ENCODE results near the gene POLH.

POLH gene

GRCh38 chr6:43606019-43606418 is 30.0 kb downstream of the POLH start:
- no peak for DNase-seq (ENCODE audit: low spot score)

- peak; percentile 88 for DNase-seq (ENCODE audit: low spot score)
These were observed 32.4 kb downstream of the POLH start for GRCh38 chr6:43608310-43608763.

GRCh38 chr6:43608807-43609206 is 32.8 kb downstream of the POLH start:
- no peak for DNase-seq (ENCODE audit: low spot score)

- DNase-seq (ENCODE audit: low spot score): no peak
These were observed 33.4 kb downstream of the POLH start for GRCh38 chr6:43609402-43609801.

GRCh38 chr6:43610431-43610830 is 34.4 kb downstream of the POLH start:
- no peak for DNase-seq (ENCODE audit: low spot score)

- DNase-seq (ENCODE audit: low spot score): no peak
These were observed 37.9 kb downstream of the POLH start for GRCh38 chr6:43613721-43614395.

- no peak for DNase-seq (ENCODE audit: low spot score)
These were observed 38.4 kb downstream of the POLH start for GRCh38 chr6:43614396-43614730.

GRCh38 chr6:43616725-43617472 is 40.9 kb downstream of the POLH start:
- DNase-seq (ENCODE audit: low spot score): no peak

- no peak for DNase-seq (ENCODE audit: low spot score)
These were observed 45.3 kb downstream of the POLH start for GRCh38 chr6:43621078-43621835.

- DNase-seq (ENCODE audit: low spot score): no peak
These were observed 45.8 kb downstream of the POLH start for GRCh38 chr6:43621836-43622180.

- no peak for DNase-seq (ENCODE audit: low spot score)
These were observed 46.6 kb downstream of the POLH start for GRCh38 chr6:43622541-43622940.

GRCh38 chr6:43623880-43624785 is 48.1 kb downstream of the POLH start:
- DNase-seq (ENCODE audit: low spot score): no peak

- no peak for DNase-seq (ENCODE audit: low spot score)
These were observed 48.9 kb downstream of the POLH start for GRCh38 chr6:43624786-43625288.

GRCh38 chr6:43625393-43625992 is 49.5 kb downstream of the POLH start:
- DNase-seq (ENCODE audit: low spot score): no peak

- peak; percentile 65 for DNase-seq (ENCODE audit: low spot score)
These were observed 51.2 kb downstream of the POLH start for GRCh38 chr6:43627008-43627825.

- peak; percentile 61 for DNase-seq (ENCODE audit: low spot score)
These were observed 52.6 kb downstream of the POLH start for GRCh38 chr6:43628393-43629103.

- DNase-seq (ENCODE audit: low spot score): peak; percentile 99
These were observed 53.1 kb downstream of the POLH start, which contains the start of gene GTPBP2 for GRCh38 chr6:43629104-43629504. Gene GTPBP2, minus strand, starts transcription at chr6:43629264. Its CDS starts 102 bp downstream, at chr6:43629162.

GRCh38 chr6:43629505-43630300 is 53.7 kb downstream of the POLH start:
- DNase-seq (ENCODE audit: low spot score): peak; percentile 99
